Endodermal cell (in vitro differentiated cells): ENCODE results near the gene SLC35F1. TPM values are rescaled to one million over a fixed set of nuclear protein-coding genes. Genes with fewer than 3 reads are reported as not detected.

Experiments
- DNase-seq: peaks from one replicate; pipeline ENCODE4 v3.0.0-alpha.2; 2017
- H3K27ac ChIP-seq: 2 replicates; pipeline ENCODE4 v1.5.1; 2013; ENCODE audit warnings: mild to moderate bottlenecking, low read depth, low read length, moderate library complexity
- H3K27me3 ChIP-seq: 2 replicates; pipeline ENCODE4 v1.6.1; 2013; ENCODE audit warnings: mild to moderate bottlenecking, low read length, moderate library complexity; ENCODE audit not compliant: insufficient read depth, control insufficient read depth, poor library complexity, severe bottlenecking
- H3K36me3 ChIP-seq: 2 replicates; pipeline ENCODE4 v1.7.0; 2013; ENCODE audit warnings: mild to moderate bottlenecking, low read length, moderate library complexity; ENCODE audit not compliant: control insufficient read depth, insufficient read depth
- H3K4me1 ChIP-seq: one replicate; pipeline ENCODE4 v1.7.0; 2013; ENCODE audit warnings: low read length; ENCODE audit not compliant: control insufficient read depth, insufficient read depth
- H3K4me3 ChIP-seq: 2 replicates; pipeline ENCODE4 v1.5.1; 2013; ENCODE audit warnings: mild to moderate bottlenecking, low read length, moderate library complexity
- H3K9ac ChIP-seq: 2 replicates; pipeline ENCODE4 v1.6.1; 2013; ENCODE audit warnings: mild to moderate bottlenecking, low read length, moderate library complexity; ENCODE audit not compliant: poor library complexity, severe bottlenecking; ENCODE audit errors: extremely low read depth
- H3K9me3 ChIP-seq: 2 replicates; pipeline ENCODE4 v1.6.1; 2013; ENCODE audit warnings: mild to moderate bottlenecking, low read length, moderate library complexity; ENCODE audit not compliant: control insufficient read depth
- H3K27ac Mint-ChIP-seq: 2 replicates; pipeline ENCODE4 v1.8.0; 2020; ENCODE audit warnings: mixed read lengths
- H3K27me3 Mint-ChIP-seq: 2 replicates; pipeline ENCODE4 v1.8.0; 2021; ENCODE audit warnings: mild to moderate bottlenecking, mixed read lengths; ENCODE audit not compliant: insufficient read depth
- H3K36me3 Mint-ChIP-seq: 2 replicates; pipeline ENCODE4 v1.8.0; 2020; ENCODE audit warnings: low read depth, mixed read lengths
- H3K4me1 Mint-ChIP-seq: 2 replicates; pipeline ENCODE4 v1.8.0; 2020; ENCODE audit warnings: mixed read lengths
- H3K4me3 Mint-ChIP-seq: 2 replicates; pipeline ENCODE4 v1.8.0; 2020; ENCODE audit warnings: mild to moderate bottlenecking, moderate library complexity, mixed read lengths
- H3K9me3 Mint-ChIP-seq: 2 replicates; pipeline ENCODE4 v1.8.0; 2020; ENCODE audit warnings: mild to moderate bottlenecking, mixed read lengths
- WGBS, 2 experiments: methylation state at CpG; one replicate each; pipeline versions ENCODE4 v1.1.5 to v1.1.7; 2013; ENCODE audit warnings: missing lambda C conversion rate in 2 of 2, mixed read lengths in 1 of 2; ENCODE audit not compliant: insufficient coverage in 1 of 2, insufficient read length in 1 of 2; 5-methylcytosine and 5-hydroxymethylcytosine counted together
- total RNA-seq, 2 donors: library from RNA; stranded (reverse); fragmentation: NEBNext Ultra II Directional in 1 of 2; extraction: Animal tissue kit (Norgen Biotek cat#: 25700) in 1 of 2; gene quantifications; 2 replicates in 1 of 2; 3 replicates in 1 of 2; pipeline ENCODE4 v1.2.1, GENCODE V29; 2021
- TF ChIP-seq, protein P1 (sequence below): fragments of 200-600 bp; sonication (generic); conservative IDR thresholded peaks from 2 replicates; pipeline ENCODE4 v1.5.0; 2021; ENCODE audit warnings: antibody characterized with exemption, mild to moderate bottlenecking

Gene SLC35F1
- total RNA-seq, 2 donors from 2014 or later = 6.7 to 12.8 TPM

DNA sequence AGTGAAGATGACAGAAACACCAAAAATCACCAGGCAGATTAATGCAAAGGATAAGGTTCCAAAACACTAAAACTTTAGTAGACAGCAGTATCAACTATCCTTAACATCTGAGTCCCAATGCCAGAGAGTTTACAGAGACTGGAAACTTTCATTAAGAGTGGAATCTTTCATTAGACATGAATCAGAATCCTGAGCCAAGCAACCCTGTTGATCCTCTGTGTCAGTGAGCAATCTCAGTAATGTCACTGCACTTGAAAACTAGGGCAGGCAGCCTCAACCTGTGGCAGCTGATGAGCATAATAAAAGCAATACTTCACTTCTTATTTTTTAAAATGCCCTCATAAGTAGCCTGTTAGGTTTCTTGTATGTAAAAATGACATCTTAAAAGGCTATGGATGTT is 388.3 kb downstream of the SLC35F1 start:
- TF ChIP-seq, protein P1, sequence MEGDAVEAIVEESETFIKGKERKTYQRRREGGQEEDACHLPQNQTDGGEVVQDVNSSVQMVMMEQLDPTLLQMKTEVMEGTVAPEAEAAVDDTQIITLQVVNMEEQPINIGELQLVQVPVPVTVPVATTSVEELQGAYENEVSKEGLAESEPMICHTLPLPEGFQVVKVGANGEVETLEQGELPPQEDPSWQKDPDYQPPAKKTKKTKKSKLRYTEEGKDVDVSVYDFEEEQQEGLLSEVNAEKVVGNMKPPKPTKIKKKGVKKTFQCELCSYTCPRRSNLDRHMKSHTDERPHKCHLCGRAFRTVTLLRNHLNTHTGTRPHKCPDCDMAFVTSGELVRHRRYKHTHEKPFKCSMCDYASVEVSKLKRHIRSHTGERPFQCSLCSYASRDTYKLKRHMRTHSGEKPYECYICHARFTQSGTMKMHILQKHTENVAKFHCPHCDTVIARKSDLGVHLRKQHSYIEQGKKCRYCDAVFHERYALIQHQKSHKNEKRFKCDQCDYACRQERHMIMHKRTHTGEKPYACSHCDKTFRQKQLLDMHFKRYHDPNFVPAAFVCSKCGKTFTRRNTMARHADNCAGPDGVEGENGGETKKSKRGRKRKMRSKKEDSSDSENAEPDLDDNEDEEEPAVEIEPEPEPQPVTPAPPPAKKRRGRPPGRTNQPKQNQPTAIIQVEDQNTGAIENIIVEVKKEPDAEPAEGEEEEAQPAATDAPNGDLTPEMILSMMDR = no peak
- no peaks in the 10 kb centered on the region for H3K4me1 ChIP-seq
- H3K9me3 ChIP-seq = no peaks in the 10 kb centered on the region
- Mint-ChIP-seq H3K36me3 (no peaks in the 10 kb centered on the region), H3K27me3 (no peaks in the 10 kb centered on the region), H3K27ac (no peak overlapping the region), H3K4me1 (no peaks in the 10 kb centered on the region), H3K9me3 (no peaks in the 10 kb centered on the region), H3K4me3 (no peak overlapping the region)
- no peaks in the 10 kb centered on the region for H3K36me3 ChIP-seq
- H3K9ac ChIP-seq = no peak overlapping the region
- H3K27me3 ChIP-seq = no peaks in the 10 kb centered on the region
- no peak overlapping the region for H3K27ac ChIP-seq
- H3K4me3 ChIP-seq = no peak overlapping the region
- no peak for DNase-seq

DNA sequence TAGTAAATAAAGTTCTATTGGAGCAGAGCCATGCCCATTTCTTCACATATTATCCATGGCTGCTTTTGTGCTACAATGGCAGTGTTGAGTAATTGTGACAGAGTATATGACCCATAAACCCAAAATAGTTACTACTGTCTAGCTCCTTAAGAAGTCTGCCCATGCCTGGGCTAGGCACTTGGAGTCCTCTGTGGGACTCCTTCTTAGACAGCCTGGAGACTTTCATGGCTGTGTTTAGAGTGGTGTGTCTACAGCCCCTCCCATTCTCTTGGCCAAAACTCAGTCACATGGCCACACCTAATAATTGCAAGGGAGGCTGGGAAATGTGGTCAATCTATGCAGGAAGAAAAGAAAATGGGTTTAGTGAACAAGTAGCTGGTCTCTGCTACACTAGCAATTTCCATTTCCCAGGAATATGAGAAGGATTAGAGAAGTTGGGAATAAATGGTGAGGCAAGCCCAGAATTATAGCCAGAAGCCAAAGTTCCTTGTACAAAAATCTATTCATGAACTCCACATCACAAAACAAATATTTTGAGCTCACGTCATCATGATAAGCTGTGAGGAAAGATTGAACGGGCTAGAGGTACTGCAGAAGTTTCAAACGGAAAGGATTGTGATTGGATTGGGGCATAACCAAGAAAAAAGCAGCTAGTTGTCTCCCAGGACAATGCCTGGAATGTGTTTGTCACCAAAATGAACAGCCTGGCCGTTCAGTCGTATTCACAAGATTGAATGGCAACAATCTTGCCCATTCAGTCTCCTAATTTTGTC is 389.3 kb downstream of the SLC35F1 start:
- no peak overlapping the region for H3K4me3 Mint-ChIP-seq
- H3K9me3 ChIP-seq = no peaks in the 10 kb centered on the region
- no peak overlapping the region for H3K27ac Mint-ChIP-seq
- no peak overlapping the region for H3K27ac ChIP-seq
- no peaks in the 10 kb centered on the region for H3K4me1 ChIP-seq
- H3K27me3 ChIP-seq = no peaks in the 10 kb centered on the region
- H3K4me1 Mint-ChIP-seq = no peaks in the 10 kb centered on the region
- H3K36me3 ChIP-seq = no peaks in the 10 kb centered on the region
- no peaks in the 10 kb centered on the region for H3K9me3 Mint-ChIP-seq
- H3K36me3 Mint-ChIP-seq = no peaks in the 10 kb centered on the region
- H3K27me3 Mint-ChIP-seq = no peaks in the 10 kb centered on the region
- TF ChIP-seq, protein P1 = no peak
- H3K9ac ChIP-seq = no peak overlapping the region
- no peak for DNase-seq
- WGBS, 2 experiments = 80 to 91% methylated on average over 5 of the region's 5 CpGs
- no peak overlapping the region for H3K4me3 ChIP-seq

DNA sequence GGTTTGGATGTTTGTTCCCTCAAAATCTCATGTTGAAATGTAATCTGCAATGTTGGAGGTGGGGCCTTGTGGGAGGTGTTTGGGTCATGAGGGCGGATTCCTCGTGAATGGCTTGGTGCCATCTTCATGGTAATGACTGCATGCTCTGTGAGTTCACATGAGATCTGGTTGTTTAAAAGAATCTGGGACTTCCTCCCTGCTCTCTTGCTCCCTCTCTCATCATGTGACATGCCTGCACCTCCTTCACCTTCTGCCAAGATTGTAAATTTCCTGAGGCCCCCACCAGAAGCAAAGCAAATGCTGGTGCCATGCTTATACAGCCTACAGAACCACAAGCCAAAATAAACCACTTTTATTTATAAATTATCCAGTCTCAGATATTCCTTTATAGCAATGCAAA is 390.8 kb downstream of the SLC35F1 start:
- H3K4me3 ChIP-seq = no peak overlapping the region
- H3K4me1 ChIP-seq = no peaks in the 10 kb centered on the region
- Mint-ChIP-seq H3K9me3 (no peaks in the 10 kb centered on the region), H3K27me3 (no peaks in the 10 kb centered on the region), H3K4me1 (no peaks in the 10 kb centered on the region), H3K36me3 (no peaks in the 10 kb centered on the region), H3K27ac (no peak overlapping the region), H3K4me3 (no peak overlapping the region)
- no peak overlapping the region for H3K27ac ChIP-seq
- 100% methylated on average over 1 to 2 of the region's 2 CpGs for WGBS, 2 experiments
- no peaks in the 10 kb centered on the region for H3K9me3 ChIP-seq
- no peaks in the 10 kb centered on the region for H3K36me3 ChIP-seq
- TF ChIP-seq, protein P1 = no peak
- no peaks in the 10 kb centered on the region for H3K27me3 ChIP-seq
- no peak for DNase-seq
- H3K9ac ChIP-seq = no peak overlapping the region
